ENCODE data around the gene GJB4.

The GJB4 gene

DNA sequence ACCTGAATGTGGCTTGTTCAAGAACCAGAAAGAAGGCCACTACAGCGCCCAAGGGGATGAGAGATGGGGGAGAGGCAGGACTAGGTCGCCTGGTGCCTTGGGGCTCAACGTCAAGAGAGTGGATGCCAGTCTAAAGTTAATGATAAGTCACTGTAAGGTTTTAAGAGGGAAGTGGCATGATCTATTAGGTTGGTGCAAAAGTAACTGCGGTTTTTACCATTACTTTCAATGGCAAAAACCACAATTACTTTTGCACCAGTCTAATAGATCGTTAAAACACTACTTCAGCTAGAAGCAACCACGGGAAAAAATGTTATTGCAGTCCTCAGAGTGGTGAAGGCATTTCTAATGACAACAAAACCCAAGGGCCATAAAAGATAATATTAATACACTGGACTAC, 18.8 kb downstream of the GJB4 start:
- DNase-seq (ENCODE audit: low spot score), result no peak

DNA sequence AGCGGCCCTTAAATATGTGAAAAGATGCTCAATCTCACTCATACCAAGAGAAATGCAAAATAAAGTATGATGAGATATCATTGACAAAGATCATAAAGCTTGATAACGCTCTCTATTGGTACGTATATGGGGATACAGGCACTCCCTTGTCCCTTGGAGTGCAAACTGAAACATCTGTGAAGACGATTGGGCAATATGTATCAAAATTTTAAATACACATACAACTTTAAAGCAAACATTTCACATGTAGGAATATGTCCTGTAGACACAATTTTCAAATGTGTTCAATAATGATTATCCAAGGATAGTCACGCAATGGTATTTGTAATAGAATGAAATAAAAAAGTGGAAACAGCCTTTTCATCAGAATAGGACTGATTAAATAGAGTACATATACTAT, 19.5 kb downstream of the GJB4 start:
- no peak for DNase-seq (ENCODE audit: low spot score)

DNA sequence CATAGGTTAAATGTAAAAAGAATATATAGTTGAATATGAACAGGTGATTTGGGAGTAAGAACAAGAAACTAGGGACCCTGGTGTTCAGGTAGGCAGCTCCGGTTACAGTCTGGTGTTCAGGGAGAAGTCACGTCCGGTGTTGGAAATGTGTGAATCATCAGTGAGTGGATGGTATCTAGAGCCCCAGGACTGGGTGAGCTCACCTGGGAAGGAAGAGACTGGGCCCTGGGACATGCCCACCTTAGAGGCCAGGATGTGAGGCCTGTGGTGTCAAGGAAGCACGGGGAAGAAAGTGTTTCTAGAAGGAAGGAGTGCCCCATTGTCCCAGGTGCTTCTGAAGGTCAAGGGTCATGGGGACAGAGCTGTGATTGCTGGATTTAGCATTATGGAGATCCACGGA, 20.0 kb downstream of the GJB4 start:
- DNase-seq (ENCODE audit: low spot score), result no peak

DNA sequence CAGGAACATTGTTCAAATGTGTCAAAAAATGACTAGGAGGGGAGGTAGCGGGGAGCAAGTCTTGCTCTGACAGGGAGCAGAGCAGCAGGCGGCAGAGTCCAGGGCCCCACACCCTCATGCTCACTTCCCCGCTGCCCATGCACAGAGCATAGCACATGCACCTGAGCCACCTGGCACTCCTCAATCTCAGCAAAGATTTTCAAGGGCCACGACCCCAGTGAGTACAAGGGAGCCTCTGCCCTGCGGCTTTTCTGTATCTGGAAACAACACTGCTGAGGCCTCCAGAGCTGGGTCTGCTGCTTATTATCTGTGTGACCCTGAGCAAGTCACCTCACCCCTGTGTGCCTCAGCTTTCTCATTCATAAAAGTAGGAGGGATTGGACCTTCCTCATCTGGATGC, 20.4 kb downstream of the GJB4 start:
- DNase-seq (ENCODE audit: low spot score), result no peak

DNA sequence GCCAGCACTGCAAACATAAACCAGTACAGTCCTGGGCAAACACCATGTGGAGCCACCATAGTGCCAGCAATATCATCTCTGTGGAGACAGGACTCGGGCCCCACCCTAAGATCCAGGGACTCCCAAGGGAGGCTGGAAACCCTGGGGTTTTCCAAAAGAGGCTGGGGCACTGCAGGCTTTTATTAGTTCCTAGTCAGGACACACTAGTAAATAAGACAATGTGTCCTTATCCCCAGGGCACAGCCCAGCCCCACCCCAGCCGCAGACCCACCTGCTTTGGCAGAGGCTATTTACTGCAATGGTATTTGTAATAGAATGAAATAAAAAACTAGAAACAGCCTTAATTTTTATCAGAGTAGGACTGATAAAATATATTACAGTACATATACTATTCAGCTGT, 21.0 kb downstream of the GJB4 start:
- no peak for DNase-seq (ENCODE audit: low spot score)

DNA sequence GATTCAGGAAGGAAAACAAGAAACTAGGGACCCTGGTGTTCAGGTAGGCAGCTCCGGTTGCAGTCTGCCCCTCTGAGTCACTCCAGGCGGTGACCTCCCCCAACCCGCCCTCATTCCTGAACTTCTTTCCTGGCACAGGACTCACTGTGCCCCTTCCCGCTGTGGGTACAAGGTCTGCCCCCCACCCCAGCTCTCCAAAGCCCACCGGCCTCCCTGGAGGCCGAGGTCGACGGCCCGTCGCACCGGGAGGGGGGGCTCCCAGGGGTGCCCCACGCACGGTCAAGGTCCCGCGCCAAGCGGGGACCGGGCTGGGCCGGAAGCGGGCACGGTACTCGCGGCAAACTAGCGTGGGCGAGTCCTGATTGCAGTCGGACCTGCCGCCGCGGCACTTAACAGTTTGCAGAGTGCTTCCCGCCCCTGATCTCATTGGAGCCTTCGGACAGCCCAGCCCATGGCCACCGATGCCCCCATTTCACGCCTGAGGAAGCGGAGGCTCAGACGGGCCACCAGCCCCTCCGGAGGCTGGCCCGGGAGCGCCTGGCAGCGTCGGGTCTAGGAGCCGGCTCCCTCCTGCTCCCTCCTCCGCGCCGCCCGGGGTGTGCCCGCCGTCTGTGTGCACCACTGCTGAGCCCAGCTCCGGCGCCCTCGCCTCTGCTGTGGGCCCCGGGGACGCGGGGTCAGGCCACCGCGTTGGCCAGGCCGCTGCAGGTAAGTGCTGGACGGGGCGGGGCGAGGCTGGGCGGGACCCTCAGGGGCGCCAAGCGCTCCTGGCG, 21.7 kb downstream of the GJB4 start, which contains the start of gene GJB3:
GJB3 (plus strand) TSS at position 144 of the 773 bp plus-strand sequence. CDS start 3,549 bp downstream, outside the sequence.
- DNase-seq (ENCODE audit: low spot score), result no peak

DNA sequence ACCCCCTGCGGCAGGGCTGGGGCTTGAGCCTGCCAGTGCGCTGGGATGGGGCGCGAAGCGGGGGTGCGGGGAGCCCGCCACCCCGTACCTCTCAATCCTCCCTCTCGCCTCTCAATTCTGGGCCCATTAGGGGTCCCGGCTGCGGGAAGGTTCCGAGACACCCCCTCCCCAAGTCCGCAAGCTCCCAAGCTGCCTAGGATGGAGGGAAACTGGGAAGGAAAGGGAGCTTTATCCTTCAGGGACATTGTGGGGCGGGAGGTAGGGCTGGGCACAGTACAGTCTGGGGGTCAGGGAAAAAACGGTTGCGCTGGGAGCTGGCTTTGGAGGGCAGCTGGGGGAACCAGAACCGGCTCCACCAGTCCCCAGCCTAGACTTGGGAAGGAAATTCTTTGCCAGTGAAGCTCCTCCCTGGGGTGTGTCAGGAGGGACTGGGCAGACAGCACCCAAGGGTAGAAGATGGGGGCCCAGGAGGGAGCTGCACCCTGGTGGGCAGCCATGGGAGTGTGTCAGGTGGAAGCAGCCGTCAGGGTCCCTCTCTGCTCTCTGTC, 22.4 kb downstream of the GJB4 start:
- DNase-seq (ENCODE audit: low spot score), result no peak

DNA sequence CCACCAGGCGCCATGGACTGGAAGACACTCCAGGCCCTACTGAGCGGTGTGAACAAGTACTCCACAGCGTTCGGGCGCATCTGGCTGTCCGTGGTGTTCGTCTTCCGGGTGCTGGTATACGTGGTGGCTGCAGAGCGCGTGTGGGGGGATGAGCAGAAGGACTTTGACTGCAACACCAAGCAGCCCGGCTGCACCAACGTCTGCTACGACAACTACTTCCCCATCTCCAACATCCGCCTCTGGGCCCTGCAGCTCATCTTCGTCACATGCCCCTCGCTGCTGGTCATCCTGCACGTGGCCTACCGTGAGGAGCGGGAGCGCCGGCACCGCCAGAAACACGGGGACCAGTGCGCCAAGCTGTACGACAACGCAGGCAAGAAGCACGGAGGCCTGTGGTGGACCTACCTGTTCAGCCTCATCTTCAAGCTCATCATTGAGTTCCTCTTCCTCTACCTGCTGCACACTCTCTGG, 25.2 kb downstream of the GJB4 start:
- DNase-seq (ENCODE audit: low spot score), result no peak

DNA sequence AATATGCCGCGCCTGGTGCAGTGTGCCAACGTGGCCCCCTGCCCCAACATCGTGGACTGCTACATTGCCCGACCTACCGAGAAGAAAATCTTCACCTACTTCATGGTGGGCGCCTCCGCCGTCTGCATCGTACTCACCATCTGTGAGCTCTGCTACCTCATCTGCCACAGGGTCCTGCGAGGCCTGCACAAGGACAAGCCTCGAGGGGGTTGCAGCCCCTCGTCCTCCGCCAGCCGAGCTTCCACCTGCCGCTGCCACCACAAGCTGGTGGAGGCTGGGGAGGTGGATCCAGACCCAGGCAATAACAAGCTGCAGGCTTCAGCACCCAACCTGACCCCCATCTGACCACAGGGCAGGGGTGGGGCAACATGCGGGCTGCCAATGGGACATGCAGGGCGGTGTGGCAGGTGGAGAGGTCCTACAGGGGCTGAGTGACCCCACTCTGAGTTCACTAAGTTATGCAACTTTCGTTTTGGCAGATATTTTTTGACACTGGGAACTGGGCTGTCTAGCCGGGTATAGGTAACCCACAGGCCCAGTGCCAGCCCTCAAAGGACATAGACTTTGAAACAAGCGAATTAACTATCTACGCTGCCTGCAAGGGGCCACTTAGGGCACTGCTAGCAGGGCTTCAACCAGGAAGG, 25.8 kb downstream of the GJB4 start:
- DNase-seq (ENCODE audit: low spot score), result no peak

DNA sequence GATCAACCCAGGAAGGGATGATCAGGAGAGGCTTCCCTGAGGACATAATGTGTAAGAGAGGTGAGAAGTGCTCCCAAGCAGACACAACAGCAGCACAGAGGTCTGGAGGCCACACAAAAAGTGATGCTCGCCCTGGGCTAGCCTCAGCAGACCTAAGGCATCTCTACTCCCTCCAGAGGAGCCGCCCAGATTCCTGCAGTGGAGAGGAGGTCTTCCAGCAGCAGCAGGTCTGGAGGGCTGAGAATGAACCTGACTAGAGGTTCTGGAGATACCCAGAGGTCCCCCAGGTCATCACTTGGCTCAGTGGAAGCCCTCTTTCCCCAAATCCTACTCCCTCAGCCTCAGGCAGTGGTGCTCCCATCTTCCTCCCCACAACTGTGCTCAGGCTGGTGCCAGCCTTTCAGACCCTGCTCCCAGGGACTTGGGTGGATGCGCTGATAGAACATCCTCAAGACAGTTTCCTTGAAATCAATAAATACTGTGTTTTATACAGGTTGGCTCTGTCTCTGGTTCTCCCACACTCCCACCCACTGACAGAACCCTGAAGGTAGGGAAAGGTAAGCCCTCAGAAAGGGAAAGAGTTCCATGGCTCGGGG, 26.4 kb downstream of the GJB4 start:
- DNase-seq (ENCODE audit: low spot score), result no peak

DNA sequence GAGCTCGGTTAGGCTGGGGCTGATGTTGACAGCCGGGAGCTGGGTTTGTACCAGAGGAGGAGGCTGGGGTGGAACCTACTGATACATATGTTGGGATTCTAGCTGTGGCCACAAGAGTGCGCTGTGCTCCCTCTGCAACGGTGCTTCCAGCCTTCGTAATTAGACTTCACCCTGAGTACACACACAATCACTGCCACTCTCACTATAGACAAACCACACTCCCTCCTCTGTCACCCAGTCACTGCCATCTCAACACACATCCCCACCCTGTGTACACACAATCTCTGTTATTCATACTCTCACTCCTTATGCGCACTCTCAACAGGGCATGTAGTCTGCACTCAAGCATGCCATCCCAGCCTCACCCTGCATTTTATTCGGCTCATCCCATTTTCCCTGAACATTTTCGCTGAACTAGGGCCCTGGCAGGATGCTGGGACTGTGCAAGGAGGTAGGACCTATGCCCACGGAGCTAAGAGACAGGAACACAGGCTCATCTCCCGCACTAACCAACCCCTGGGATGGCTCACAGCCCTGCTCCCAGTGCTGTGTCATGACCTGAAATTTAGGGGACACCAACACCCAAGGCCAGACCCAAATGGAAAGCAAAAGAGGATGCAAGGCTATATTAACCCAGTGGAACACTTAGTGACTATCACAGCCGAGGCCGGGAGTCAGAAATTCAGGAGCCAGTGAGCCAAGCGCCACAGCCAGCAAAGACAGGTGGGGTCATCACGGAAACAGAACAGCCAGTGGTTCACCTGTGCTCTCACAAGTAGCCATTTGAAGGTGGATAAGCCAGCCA, 27.2 kb downstream of the GJB4 start:
- DNase-seq (ENCODE audit: low spot score), result peak; percentile 51

DNA sequence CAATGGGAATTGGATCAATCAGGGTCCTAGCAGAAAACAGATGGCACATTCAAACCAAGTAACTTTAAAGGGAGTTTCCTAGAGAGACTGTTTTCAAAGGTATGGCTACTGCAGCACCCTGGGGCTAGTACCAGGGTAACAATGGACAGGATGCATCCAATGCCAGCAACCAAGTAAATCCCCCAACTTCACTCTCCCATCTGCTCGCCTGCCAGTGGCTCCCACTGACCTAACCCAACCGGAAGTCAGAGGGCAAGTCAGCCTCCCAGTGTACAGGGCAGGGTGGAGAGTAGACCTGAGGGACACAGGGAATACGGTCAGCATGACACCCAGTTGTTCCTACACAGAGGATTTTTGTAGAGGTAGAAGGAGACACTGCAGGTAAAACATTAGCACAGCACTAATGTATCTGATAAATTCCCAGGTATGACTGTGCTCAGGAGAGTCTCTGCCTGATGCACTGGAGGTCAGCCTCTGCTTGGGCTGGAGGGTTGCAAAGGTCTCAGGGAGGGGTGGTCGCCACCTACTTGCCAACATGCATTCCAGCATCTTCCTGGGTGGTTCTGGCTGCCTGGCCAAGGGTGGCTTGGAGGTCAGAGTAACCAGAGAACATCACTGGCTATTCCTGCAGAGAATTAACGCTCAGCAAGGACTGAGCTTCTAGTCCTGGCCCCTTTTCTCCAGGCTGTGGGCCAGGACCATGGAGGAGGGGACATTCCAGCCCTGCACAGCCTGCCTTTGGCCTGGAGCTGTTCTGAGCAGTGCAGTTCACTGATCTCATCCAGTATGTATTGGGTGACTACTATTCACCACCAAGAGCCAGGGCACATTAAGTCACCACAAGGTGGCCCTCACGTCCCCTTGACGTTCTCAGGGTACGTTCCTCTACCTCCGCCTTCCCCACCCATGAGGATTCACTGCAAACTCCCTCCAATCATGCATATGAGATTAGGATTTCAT, 28.2 kb downstream of the GJB4 start:
- DNase-seq (ENCODE audit: low spot score), result no peak

DNA sequence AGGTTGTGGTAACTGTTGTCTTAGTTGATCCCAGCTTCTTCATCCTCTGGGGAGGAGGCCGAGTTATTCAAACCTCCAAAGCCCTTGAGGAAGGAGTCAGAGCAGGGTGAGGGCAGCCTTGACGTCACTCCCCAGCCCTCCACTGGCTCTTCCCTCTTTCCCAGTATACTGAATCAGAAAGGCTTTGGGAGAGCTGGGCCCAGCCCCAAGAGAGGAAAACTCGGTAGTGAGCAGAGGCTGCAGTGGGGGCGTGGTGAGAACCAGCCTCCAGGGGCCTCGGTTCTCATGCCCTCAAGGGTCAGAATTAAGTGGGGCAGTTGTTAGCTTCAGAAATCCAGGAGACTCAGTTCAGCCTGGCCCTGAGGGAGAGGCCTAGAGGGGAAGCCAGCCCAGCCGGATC, 31.4 kb downstream of the GJB4 start:
- DNase-seq (ENCODE audit: low spot score), result no peak

DNA sequence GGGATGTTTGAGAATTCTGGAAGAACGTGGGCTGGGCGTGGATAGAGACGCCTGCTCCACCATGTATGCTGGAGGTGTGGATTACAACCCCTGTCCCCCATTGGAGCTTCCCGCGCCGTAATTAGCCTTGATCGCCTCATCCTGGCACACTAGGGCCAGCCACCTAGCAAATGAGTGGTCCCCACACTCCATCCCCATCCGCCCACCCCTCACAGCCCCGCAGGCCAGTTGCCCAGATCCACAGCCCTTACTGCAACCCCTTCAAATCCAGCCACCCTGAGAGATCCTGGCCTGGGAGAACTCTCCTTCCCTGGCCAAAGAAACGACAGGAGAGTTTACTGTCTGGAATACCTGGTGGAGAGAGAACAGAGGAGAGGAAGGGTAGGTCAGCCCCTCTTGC, 32.9 kb downstream of the GJB4 start:
- no peak for DNase-seq (ENCODE audit: low spot score)

DNA sequence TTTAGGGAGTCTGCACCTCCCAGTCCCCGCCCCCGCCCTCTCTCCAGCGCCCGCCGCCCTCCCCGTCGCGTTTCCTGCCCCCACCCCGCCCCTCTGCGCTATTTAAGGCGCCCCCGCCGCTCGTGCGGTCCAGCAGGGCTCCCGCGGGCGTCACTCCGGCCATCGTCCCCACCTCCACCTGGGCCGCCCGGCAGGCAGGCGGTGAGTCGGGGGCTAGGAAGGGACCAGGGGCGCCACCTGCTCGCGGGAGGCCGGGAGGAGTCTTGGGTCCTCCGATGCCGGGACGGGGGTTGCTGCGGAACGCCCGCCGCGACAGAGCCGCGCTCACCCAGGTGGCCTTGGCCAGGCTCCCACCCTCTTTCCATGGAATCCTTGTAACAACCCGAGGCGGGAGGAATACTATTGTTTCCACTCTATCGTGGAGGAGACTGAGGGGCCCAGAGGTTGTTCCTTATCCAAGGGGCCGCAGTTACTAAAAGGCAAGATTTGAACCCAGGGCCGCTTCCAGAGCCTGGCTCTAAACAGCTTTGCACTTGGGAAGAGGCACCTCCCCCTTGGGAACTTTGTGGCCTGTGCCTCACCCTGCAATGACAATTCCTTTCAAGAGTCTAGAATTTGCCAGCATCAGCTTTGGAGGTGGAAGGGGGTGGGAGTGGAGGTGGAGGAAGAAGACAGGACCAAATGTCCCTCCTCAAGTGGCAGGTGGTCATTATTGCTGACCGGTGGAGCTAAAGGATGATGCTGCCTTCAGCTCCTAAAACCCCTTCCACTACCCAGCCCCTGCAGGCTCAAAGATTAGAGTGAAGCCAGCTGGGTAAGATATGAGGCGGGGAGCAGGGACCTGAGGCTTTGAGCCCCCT, 33.6 kb downstream of the GJB4 start, which contains the start of gene GJA4:
GJA4 (plus strand) TSS at position 132 of the 860 bp plus-strand sequence. CDS start 1,215 bp downstream, outside the sequence.
- no peak for DNase-seq (ENCODE audit: low spot score)

DNA sequence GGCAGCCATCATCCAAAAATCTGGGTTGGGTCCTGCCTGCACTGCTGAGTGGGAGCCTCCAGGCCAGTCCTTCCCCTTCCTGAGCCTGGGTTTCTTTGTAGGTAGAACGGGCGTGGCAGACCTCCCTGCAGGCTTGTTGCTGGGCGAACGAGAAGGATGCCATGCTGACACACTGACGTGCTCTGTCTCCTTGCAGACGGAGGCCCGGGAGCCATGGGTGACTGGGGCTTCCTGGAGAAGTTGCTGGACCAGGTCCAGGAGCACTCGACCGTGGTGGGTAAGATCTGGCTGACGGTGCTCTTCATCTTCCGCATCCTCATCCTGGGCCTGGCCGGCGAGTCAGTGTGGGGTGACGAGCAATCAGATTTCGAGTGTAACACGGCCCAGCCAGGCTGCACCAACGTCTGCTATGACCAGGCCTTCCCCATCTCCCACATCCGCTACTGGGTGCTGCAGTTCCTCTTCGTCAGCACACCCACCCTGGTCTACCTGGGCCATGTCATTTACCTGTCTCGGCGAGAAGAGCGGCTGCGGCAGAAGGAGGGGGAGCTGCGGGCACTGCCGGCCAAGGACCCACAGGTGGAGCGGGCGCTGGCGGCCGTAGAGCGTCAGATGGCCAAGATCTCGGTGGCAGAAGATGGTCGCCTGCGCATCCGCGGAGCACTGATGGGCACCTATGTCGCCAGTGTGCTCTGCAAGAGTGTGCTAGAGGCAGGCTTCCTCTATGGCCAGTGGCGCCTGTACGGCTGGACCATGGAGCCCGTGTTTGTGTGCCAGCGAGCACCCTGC, 34.7 kb downstream of the GJB4 start:
- no peak for DNase-seq (ENCODE audit: low spot score)

DNA sequence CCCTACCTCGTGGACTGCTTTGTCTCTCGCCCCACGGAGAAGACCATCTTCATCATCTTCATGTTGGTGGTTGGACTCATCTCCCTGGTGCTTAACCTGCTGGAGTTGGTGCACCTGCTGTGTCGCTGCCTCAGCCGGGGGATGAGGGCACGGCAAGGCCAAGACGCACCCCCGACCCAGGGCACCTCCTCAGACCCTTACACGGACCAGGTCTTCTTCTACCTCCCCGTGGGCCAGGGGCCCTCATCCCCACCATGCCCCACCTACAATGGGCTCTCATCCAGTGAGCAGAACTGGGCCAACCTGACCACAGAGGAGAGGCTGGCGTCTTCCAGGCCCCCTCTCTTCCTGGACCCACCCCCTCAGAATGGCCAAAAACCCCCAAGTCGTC, 35.2 kb downstream of the GJB4 start:
- no peak for DNase-seq (ENCODE audit: low spot score)

DNA sequence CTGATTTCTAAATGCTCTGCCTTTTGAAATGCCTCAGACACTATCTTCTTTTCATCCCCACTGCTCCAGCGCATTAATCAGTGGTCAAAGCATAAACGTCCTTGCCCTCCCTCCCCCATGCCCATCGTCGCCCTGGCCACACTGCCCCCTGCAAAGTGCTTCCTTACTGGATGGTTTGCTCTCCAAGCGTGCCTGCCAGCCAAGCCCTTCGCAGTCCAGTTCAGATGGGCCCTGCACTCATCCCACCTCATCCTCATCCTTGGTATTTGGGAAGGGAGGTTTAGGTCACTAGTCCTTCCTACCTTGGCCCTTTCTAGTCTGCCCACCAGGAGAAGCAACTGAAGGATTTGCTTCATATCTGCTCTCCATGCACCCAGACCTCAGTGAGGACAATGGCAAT, 36.4 kb downstream of the GJB4 start:
- DNase-seq (ENCODE audit: low spot score), result no peak

DNA sequence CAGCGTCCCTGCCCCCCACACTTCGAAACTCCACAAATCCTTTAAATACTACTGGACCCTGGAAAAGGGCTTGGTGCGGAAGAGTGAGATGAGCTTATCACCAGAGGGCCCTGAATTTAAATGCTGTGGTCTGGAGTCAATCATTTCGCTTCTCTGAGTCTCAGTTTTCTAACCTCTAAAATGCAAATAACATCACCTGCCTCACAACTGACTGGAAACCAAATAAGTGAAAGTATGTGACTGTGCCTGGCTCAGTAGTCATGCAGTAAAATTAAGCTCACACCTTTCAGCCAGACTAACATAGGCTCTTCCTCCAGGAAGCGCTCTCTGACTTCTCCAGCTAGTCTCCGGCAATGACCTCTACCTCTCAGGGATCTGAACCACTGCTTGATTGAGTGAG, 37.5 kb downstream of the GJB4 start:
- no peak for DNase-seq (ENCODE audit: low spot score)

Data from hematopoietic multipotent progenitor cell treated with erythropoietin and hydrocortisone succinate and interleukin-3 and kit ligand, for 15 days (in vitro differentiated cells).